HepG2 (cell line): ENCODE results near the gene PLIN4. TPM values are rescaled to one million over a fixed set of nuclear protein-coding genes. Genes with fewer than 3 reads are reported as not detected.

ENCODE experiments used
- ATAC-seq: fragments of 200-7000 bp; cut with Tn5 transposase; 3 replicates; pipeline ENCODE4 v1.9.1; 2020; ENCODE audit warnings: mild to moderate bottlenecking, moderate library complexity
- BruUV-seq: library from RNA; stranded (reverse); fragments of 400-500 nt; replicated peaks from 2 replicates; lab custom pipeline; 2021; lab: Mats Ljungman, UMichigan
- CTCF ChIA-PET: fragments of 300-600 bp; formaldehyde crosslinking; extraction: SDS; loops from one replicate; lab custom pipeline; 2021; ENCODE audit warnings: low total read pairs, inconsistent platforms, low intra/inter-chr PET ratio; lab: Yijun Ruan, JAX
- POLR2A ChIA-PET: fragments of 350-600 bp; sonication (Branson Sonifier 250); formaldehyde crosslinking; loops from one replicate; lab custom pipeline; 2020; ENCODE audit warnings: antibody characterized with exemption, inconsistent platforms; lab: Yijun Ruan, JAX
- DNase-seq: peaks from one replicate; pipeline ENCODE4 v3.0.0-alpha.2; 2015; ENCODE audit warnings: low spot score
- FAIRE-seq: peaks from 3 replicates; lab custom pipeline; 2011; peaks lifted over from hg19 to GRCh38; lab: Jason Lieb, UNC
- H2AFZ ChIP-seq: one replicate; pipeline ENCODE4 v1.6.1; 2011; ENCODE audit warnings: low read length, inconsistent platforms
- H3K27ac ChIP-seq: fragments of 300-600 bp; 3 replicates; pipeline ENCODE4 v1.8.0; 2011; ENCODE audit warnings: mixed run types, mild to moderate bottlenecking, mixed read lengths, low read length, inconsistent platforms; ENCODE audit not compliant: insufficient read depth; ENCODE audit errors: extremely low read length
- H3K27me3 ChIP-seq, 2 experiments: fragments of 200-600 bp in 1 of 2; 2 replicates in 1 of 2; 3 replicates in 1 of 2; pipeline versions ENCODE4 v1.6.0 to v1.8.0; 2011; ENCODE audit warnings: low read length in 2 of 2, mild to moderate bottlenecking in 2 of 2, moderate library complexity in 2 of 2, inconsistent platforms in 1 of 2; ENCODE audit not compliant: insufficient read depth in 2 of 2, control insufficient read depth in 1 of 2
- H3K36me3 ChIP-seq, 2 experiments: fragments of 200-600 bp in 1 of 2; replicated peaks in 1 of 2; 2 replicates in 1 of 2; 3 replicates in 1 of 2; pipeline versions ENCODE4 v1.5.1 to v1.8.0; 2011; ENCODE audit warnings: low read length in 2 of 2, inconsistent platforms in 1 of 2; ENCODE audit not compliant: insufficient read depth in 2 of 2, control insufficient read depth in 1 of 2
- H3K4me1 ChIP-seq: 2 replicates; pipeline ENCODE4 v1.5.1; 2012; ENCODE audit warnings: low read length, inconsistent platforms; ENCODE audit not compliant: insufficient read depth
- H3K4me2 ChIP-seq: 2 replicates; pipeline ENCODE4 v1.6.0; 2011; ENCODE audit warnings: low read depth, low read length, inconsistent platforms
- H3K4me3 ChIP-seq, 3 experiments: fragments of 200-600 bp in 1 of 3; sonication (generic), shearing (Covaris generic) in 1 of 3; replicated peaks in 1 of 3; 2 replicates each; pipeline ENCODE4 v1.5.1; 2011 to 2016; ENCODE audit warnings: low read length in 3 of 3, inconsistent platforms in 2 of 3, low read depth in 2 of 3, mild to moderate bottlenecking in 2 of 3, control low read depth in 1 of 3, mixed read lengths in 1 of 3; ENCODE audit not compliant: insufficient read depth in 1 of 3
- H3K79me2 ChIP-seq: one replicate; pipeline ENCODE4 v1.6.1; 2011; ENCODE audit warnings: low read length, inconsistent platforms; ENCODE audit not compliant: insufficient read depth
- H3K9ac ChIP-seq: 2 replicates; pipeline ENCODE4 v1.6.0; 2011; ENCODE audit warnings: mild to moderate bottlenecking, low read depth, low read length, inconsistent platforms; ENCODE audit not compliant: insufficient read depth
- H3K9me3 ChIP-seq: 2 replicates; pipeline ENCODE4 v1.5.1; 2012; ENCODE audit warnings: mild to moderate bottlenecking, low read length
- H4K20me1 ChIP-seq: 2 replicates; pipeline ENCODE4 v1.6.0; 2011; ENCODE audit warnings: inconsistent platforms, mild to moderate bottlenecking, low read length, moderate library complexity; ENCODE audit not compliant: insufficient read depth
- AGO2 ChIP-seq: fragments of 200-400 bp; formaldehyde crosslinking; optimal IDR thresholded peaks from 2 replicates; pipeline ENCODE3; 2017; ENCODE audit warnings: mild to moderate bottlenecking, low read depth, low read length, moderate library complexity
- GPN1 ChIP-seq: sonication (generic); formaldehyde crosslinking; IDR thresholded peaks from 2 replicates; pipeline ENCODE4 v1.5.1; 2020; ENCODE audit warnings: missing genetic modification reagents, borderline replicate concordance
- HNRNPL ChIP-seq: fragments of 200-400 bp; formaldehyde crosslinking; IDR thresholded peaks from 2 replicates; pipeline ENCODE4 v1.6.1; 2017; ENCODE audit warnings: mild to moderate bottlenecking, low read depth, low read length
- POLR2AphosphoS5 ChIP-seq: IDR thresholded peaks from 2 replicates; pipeline ENCODE4 v1.6.1; 2012; ENCODE audit warnings: low read depth, low read length
- TBL1XR1 ChIP-seq: fragments of 150-350 bp; IDR thresholded peaks from 2 replicates; pipeline ENCODE4 v1.6.1; 2014; ENCODE audit warnings: borderline replicate concordance, low read length; ENCODE audit not compliant: partially characterized antibody
- TMF1 ChIP-seq: sonication (generic); formaldehyde crosslinking; IDR thresholded peaks from 2 replicates; pipeline ENCODE4 v1.8.1; 2022; ENCODE audit warnings: low read depth, missing genetic modification reagents
- ZNF10 ChIP-seq: sonication (generic); formaldehyde crosslinking; IDR thresholded peaks from 2 replicates; pipeline ENCODE4 v1.4.0; 2020; ENCODE audit warnings: mild to moderate bottlenecking, low read depth, missing genetic modification reagents, borderline replicate concordance
- ZNF180 ChIP-seq: sonication (generic); formaldehyde crosslinking; IDR thresholded peaks from 2 replicates; pipeline ENCODE4 v1.4.0; 2020; ENCODE audit warnings: low read depth, missing genetic modification reagents, borderline replicate concordance
- ZNF737 ChIP-seq: sonication (generic); formaldehyde crosslinking; IDR thresholded peaks from 2 replicates; pipeline ENCODE4 v1.5.0; 2020; ENCODE audit warnings: missing genetic modification reagents, mild to moderate bottlenecking, borderline replicate concordance
- ZNF841 ChIP-seq: sonication (generic); formaldehyde crosslinking; IDR thresholded peaks from 2 replicates; pipeline ENCODE4 v1.8.1; 2023; ENCODE audit warnings: missing genetic modification reagents, borderline replicate concordance
- WGBS: methylation state at CpG from one replicate; pipeline ENCODE4 v1.1.6; 2017; ENCODE audit warnings: low lambda C conversion rate; 5-methylcytosine and 5-hydroxymethylcytosine counted together
- in situ Hi-C: cut with HindIII; loops from 2 replicates; pipeline ENCODE4 v1.10.0; 2017; ENCODE audit warnings: low pct_unique_long_range_greater_than_20kb; ENCODE audit not compliant: extremely low pct_ligation_motif_present
- intact Hi-C: fragments of 100-400 bp; cut with micrococcal nuclease; formaldehyde crosslinking; loops from one replicate; pipeline ENCODE4 v1.10.0; 2022; ENCODE audit not compliant: unreplicated experiment
- polyA plus RNA-seq, 8 experiments: library from polyadenylated mRNA; depleted of rRNA in 3 of 8; stranded (reverse) in 7 of 8; unstranded in 1 of 8; fragments of >200 nt; fragmentation: Illumina TruSeq in 4 of 8; extraction: Trizol in 4 of 8; gene quantifications; 2 replicates each; pipeline versions ENCODE4 v1.2.1 to v1.2.3, GENCODE V29; 2011 to 2016; ENCODE audit warnings: low read depth in 4 of 8, missing spikeins in 1 of 8, mixed read lengths in 1 of 8; ENCODE audit not compliant: insufficient read depth in 1 of 8
- total RNA-seq, 5 experiments: library from RNA; depleted of rRNA; stranded (reverse); fragments of >200 nt; fragmentation: Illumina TruSeq; extraction: Trizol; gene quantifications; 2 replicates each; pipeline ENCODE4 v1.2.3, GENCODE V29; 2016; ENCODE audit warnings: low read depth in 1 of 5
- TF ChIP-seq, protein P1 (sequence below): sonication (generic); formaldehyde crosslinking; IDR thresholded peaks from 2 replicates; pipeline ENCODE4 v1.4.0; 2020; ENCODE audit warnings: missing genetic modification reagents
- TF ChIP-seq, protein P2 (sequence below): sonication (generic); formaldehyde crosslinking; IDR thresholded peaks from 2 replicates; pipeline ENCODE4 v1.4.0; 2020; ENCODE audit warnings: missing genetic modification reagents
- TF ChIP-seq, protein P3 (sequence below): IDR thresholded peaks from 2 replicates; pipeline ENCODE4 v1.6.1; 2016; ENCODE audit warnings: mild to moderate bottlenecking, missing biosample characterization, missing genetic modification reagents

PLIN4 gene
- total and polyA plus RNA-seq, 2 of the 13 experiments (the other 11 are each of a cell fraction or from before 2014, with no cell fraction given): 1.1 to 1.3 TPM

DNA sequence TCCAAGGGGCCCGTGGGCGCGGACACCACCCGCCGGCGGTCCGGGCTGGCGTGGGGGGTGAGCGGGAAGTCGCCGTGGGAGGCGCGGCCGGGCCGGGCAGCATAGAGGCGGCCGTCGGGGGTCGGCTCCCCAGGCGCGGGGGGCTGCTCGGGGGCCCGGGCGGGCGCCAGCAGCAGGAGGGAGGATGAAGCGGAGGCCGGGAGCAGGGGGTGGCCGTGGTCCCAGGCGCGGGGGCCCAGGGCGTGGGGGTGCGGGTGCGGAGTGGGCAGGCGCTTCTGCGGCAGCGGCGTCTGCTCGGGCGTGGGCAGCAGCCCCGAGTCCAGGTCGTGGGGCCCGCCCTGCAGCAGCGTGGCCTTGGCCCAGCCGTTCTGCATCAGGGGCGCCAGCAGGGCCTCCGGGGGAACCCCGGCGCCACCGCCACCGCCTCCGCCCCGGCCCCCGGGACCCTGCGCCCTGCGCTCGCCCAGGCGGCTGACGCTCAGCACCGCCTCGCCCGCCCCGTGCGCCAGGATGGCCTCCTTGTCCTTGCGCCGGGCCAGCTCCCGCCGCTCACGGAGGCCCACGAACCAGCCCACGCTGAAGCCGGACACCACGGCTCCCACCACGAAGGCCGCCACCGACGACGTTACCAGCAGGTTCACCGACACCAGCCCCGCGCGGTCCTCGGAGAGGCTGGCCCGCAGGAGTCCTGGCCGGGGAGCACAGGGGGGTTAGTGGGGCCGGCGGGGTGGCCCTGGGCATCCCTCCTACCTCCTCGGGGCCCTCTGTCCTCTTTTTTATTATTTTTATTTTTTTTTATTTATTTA lies 25.8 kb upstream of the PLIN4 start (continued):
- TF ChIP-seq, protein P1, sequence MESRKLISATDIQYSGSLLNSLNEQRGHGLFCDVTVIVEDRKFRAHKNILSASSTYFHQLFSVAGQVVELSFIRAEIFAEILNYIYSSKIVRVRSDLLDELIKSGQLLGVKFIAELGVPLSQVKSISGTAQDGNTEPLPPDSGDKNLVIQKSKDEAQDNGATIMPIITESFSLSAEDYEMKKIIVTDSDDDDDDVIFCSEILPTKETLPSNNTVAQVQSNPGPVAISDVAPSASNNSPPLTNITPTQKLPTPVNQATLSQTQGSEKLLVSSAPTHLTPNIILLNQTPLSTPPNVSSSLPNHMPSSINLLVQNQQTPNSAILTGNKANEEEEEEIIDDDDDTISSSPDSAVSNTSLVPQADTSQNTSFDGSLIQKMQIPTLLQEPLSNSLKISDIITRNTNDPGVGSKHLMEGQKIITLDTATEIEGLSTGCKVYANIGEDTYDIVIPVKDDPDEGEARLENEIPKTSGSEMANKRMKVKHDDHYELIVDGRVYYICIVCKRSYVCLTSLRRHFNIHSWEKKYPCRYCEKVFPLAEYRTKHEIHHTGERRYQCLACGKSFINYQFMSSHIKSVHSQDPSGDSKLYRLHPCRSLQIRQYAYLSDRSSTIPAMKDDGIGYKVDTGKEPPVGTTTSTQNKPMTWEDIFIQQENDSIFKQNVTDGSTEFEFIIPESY (CRISPR knock-in tag): peak; percentile 63

DNA sequence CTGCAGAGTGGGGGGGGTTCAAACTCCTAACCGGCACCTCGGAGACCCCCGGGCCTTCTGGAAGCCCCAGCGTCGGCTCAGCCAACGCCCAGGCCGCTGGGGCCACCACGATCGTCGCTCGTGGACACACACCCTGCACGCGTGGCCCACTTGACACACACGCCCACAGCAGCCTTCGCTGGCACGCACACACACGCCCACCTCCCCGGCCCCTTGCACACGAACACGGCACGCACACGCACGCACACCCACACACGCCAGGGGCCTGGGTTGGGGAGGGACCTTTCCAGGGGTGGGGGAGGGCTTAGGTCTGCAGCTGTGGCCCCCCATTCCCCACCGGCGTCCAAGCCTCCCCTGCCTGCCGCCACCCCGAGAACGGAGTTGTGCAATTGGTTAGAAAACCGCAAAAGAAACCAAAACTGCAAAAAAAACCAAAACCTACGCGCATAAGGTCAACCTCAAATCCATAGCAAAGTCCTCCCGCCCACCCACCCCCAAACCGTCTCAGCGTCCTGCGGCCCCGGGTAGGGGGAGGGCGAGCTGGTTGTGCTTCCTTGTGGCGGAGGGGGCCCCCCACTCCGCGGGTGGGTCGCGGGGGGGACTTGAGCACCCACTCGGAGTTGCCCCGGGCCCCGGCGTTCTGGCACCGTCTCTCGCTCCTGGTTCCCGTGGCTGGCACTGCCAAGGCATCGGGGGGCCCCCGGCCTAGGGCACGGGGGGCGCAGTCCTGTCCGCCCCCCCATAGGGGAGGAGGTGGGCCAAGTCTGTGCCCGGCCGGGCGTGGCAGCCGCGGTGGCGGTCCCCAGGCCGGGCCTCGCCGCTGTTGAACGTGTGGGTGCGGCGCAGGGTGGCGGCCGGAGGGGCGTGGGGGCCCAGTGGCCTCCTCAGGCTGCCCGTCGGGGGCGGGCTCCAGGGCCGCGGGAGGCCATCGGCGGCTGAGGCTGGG lies 24.9 kb upstream of the PLIN4 start:
- BruUV-seq: TSS peak; percentile 41
- no peak for FAIRE-seq
- CTCF ChIA-PET: no interaction called here
- no peak for TF ChIP-seq ZNF841 (CRISPR knock-in tag)
- peak; percentile 73; the same call in 1 of the 2 replicates for TF ChIP-seq HNRNPL
- no peak for TF ChIP-seq POLR2AphosphoS5
- TF ChIP-seq, protein P2, sequence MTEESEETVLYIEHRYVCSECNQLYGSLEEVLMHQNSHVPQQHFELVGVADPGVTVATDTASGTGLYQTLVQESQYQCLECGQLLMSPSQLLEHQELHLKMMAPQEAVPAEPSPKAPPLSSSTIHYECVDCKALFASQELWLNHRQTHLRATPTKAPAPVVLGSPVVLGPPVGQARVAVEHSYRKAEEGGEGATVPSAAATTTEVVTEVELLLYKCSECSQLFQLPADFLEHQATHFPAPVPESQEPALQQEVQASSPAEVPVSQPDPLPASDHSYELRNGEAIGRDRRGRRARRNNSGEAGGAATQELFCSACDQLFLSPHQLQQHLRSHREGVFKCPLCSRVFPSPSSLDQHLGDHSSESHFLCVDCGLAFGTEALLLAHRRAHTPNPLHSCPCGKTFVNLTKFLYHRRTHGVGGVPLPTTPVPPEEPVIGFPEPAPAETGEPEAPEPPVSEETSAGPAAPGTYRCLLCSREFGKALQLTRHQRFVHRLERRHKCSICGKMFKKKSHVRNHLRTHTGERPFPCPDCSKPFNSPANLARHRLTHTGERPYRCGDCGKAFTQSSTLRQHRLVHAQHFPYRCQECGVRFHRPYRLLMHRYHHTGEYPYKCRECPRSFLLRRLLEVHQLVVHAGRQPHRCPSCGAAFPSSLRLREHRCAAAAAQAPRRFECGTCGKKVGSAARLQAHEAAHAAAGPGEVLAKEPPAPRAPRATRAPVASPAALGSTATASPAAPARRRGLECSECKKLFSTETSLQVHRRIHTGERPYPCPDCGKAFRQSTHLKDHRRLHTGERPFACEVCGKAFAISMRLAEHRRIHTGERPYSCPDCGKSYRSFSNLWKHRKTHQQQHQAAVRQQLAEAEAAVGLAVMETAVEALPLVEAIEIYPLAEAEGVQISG (CRISPR knock-in tag): no peak
- no peak for TF ChIP-seq ZNF737 (CRISPR knock-in tag)
- TF ChIP-seq, protein P3, sequence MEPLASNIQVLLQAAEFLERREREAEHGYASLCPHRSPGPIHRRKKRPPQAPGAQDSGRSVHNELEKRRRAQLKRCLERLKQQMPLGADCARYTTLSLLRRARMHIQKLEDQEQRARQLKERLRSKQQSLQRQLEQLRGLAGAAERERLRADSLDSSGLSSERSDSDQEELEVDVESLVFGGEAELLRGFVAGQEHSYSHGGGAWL: no peak
- TF ChIP-seq ZNF10 (CRISPR knock-in tag): no peak
- TF ChIP-seq TMF1: no peak
- no peak for TF ChIP-seq GPN1
- no peak for TF ChIP-seq ZNF180 (CRISPR knock-in tag)
- peak; percentile 52 for TF ChIP-seq AGO2
- no peak for TF ChIP-seq TBL1XR1

More for the DNA sequence above, 24.9 kb upstream of the PLIN4 start:
- DNase-seq: no peak
- Histone ChIP-seq H4K20me1 (no peaks in the 10 kb centered on the region), H3K36me3 (peaks cover 6 to 9% of the 10 kb centered on the region in 2 experiments; a peak in 4 of 5 replicates), H3K27ac (peak overlapping the region; percentile 38), H3K9me3 (no peaks in the 10 kb centered on the region), H3K27me3 (no peaks in the 10 kb centered on the region), H3K4me3 (no peak overlapping the region), H3K4me1 (peaks cover 42% of the 10 kb centered on the region), H3K4me2 (no peak overlapping the region), H3K79me2 (peaks cover 5% of the 10 kb centered on the region), H2AFZ (no peak overlapping the region), H3K9ac (no peak overlapping the region)
- 97% methylated on average over 63 of the region's 77 CpGs for WGBS
- ATAC-seq: no peak
- in situ Hi-C loops: no loop called here
- POLR2A ChIA-PET: no interaction called here
- intact Hi-C loops: no loop called here
